Measurements from ENCODE around the gene HUNK.

The HUNK gene

GRCh38 chr21:31894457-31894856, 21.6 kb downstream of the HUNK start:
- DNase-seq (ENCODE audit: low read depth, low spot score): no peak

GRCh38 chr21:31895077-31895835, 22.4 kb downstream of the HUNK start:
- no peak for DNase-seq (ENCODE audit: low read depth, low spot score)
- no peak overlapping the region for H3K27ac ChIP-seq

More at GRCh38 chr21:31894457-31894856, 21.6 kb downstream of the HUNK start:
- H3K27ac ChIP-seq: no peak overlapping the region

GRCh38 chr21:31896019-31896418, 23.2 kb downstream of the HUNK start:
- H3K27ac ChIP-seq: no peak overlapping the region

DNA sequence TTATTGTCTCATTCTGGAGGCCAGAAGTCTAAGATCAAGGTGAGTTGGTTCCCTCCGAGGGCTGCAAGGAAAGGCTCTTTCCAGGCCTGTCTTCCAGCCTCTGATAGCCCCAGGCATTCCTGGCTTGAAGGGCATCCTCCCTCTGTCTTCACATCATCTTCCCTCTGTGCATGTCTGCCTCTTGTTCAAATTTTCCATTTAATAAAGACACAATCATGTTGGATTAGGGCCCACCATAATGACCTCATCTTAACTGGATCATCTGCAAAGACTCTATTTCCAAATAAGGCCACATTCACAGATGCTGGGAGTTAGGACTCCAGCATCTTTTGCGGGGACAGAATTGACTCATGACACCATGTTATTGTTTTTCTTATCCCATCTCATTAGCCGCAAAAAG, 24.5 kb downstream of the HUNK start:
- no peak for DNase-seq (ENCODE audit: low read depth, low spot score)
- H3K27ac ChIP-seq: no peak overlapping the region

More at GRCh38 chr21:31896019-31896418, 23.2 kb downstream of the HUNK start:
- no peak for DNase-seq (ENCODE audit: low read depth, low spot score)

- no peak for DNase-seq (ENCODE audit: low read depth, low spot score)
- H3K27ac ChIP-seq: peak overlapping the region; percentile 35
These were observed 26.3 kb downstream of the HUNK start for GRCh38 chr21:31898933-31899630.

GRCh38 chr21:31900121-31900895, 27.5 kb downstream of the HUNK start:
- no peak for DNase-seq (ENCODE audit: low read depth, low spot score)
- H3K27ac ChIP-seq: no peak overlapping the region

- DNase-seq (ENCODE audit: low read depth, low spot score): no peak
- H3K27ac ChIP-seq: no peak overlapping the region
These were observed 28.5 kb downstream of the HUNK start for GRCh38 chr21:31901315-31901714.

DNA sequence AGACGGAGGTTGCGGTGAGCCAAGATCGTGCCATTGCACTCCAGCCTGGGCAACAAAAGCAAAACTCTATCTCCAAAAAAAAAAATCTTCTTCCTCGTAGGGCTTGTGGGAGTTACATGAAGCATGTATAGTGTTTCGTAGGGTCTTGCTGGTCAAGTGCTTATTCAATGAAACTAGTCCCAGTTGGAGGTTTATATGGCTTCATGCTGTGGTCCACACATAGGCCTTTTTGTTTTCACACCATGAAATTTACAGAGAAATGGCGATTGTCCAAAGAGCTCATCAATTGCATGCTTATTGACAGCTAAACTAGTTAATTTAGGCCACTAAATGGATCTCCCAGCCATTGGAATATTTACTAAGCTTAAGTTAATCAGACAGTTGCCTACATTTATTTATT, 29.6 kb downstream of the HUNK start:
- no peak for DNase-seq (ENCODE audit: low read depth, low spot score)
- H3K27ac ChIP-seq: no peak overlapping the region

GRCh38 chr21:31903896-31904295, 31.1 kb downstream of the HUNK start:
- no peak overlapping the region for H3K27ac ChIP-seq
- DNase-seq (ENCODE audit: low read depth, low spot score): no peak

DNA sequence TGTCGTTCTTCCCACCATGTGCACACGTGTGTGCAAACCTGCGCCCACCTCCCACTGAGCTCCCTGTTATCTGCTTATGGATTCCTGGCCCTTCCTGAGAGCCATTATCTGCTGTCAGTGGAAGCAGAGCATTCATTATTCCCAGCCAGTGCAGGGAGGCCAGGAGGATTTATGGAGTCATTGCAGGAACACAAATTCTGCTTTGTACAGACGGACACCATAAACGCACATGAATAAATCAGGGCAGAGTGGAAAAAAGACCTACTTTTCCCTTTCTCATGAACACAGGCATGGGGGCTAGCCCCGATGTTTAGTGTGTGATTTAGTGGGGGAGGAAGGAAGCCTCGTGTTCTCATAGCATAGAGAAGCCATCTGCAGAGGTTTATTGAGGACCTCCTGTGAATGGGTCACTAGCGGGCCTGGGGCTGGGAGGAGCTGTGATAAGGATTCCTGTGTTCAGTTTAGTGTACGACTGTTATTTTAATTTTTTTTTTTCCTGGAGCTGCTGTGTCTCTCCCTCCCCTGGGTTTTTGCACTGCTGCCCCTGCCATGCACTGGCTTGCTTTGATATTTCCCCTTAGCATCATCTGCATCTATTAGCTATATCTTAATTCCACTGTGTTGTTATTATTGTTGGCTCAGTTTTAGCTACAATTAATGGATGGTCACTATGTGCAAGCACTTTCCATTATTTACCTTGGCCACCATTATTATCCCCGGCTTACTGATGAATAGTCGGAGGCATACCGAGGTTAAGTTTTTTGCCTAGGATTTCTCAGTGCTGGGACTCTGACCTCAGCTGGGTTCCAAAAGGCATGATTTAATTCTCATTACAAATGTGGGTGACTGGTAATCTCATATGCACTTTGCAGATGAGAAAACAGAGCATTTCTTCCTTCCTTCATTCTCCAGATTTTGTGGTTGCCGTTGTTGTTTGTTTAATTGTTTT, 33.0 kb downstream of the HUNK start:
- DNase-seq (ENCODE audit: low read depth, low spot score): no peak
- H3K27ac ChIP-seq: no peak overlapping the region

DNA sequence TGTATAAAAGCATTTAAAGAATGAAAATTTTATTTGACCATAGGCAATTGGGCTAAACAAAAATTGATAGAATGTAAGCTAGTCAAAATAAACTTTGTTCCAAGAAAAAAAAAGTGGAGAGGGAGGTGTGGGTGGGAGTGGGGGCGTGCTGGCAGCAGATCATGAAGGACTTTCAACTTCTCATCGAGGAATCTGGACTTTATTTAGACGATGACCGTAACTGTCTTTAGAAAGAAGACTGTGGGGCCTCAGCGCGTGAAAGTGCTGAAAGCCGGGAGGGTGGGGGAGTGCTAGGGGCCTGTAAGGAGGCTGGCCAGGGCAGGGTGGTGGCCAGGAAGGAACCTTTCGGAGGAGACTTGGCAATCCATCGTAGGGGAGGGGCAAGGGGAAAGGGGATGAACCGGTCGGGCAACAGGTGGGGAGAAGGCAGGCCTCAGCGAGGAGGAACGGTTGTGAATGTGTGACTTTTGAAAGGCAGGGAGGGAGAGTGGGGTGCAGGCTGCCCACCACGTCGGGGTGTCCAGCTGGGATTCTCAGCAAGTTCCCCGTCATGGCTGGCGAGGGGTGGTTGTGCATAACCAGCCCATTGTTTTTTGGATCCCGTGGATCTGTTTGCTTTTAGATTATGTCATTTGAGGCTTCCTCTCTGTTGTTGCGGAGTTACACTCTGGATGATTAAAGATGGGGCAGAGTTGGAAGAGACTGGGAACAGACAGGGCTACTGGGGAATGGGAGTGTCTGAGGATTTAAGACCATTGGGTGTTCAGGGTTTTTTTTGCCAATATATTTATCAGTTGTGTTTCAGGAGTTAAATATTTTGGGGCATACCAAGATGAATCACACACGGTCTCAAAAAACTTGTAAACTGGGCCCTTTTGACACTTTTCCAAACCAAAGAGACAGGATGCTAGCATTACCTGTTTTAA, 35.5 kb downstream of the HUNK start:
- H3K27ac ChIP-seq: no peak overlapping the region
- no peak for DNase-seq (ENCODE audit: low read depth, low spot score)

- no peak for DNase-seq (ENCODE audit: low read depth, low spot score)
- H3K27ac ChIP-seq: no peak overlapping the region
These were observed 36.6 kb downstream of the HUNK start for GRCh38 chr21:31909153-31910073.

DNA sequence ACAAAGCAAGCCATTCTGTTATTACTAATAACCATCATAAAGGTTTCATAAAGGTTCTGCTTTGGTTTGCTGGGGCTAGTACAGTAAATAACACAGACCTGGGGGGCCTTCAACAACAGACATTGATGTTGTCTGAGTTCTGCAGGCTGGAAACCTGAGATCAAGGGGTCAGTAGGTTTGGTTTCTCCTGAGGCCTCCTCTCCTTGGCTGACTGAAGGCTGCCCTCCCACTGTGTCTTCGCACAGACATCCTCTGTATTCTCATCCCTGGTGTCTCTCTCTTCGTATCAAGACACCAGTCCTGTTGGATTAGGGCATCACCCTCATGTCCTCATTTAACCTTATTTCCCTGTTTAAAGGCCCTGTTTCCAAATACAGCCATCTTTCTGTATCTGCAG, 37.3 kb downstream of the HUNK start:
- no peak for DNase-seq (ENCODE audit: low read depth, low spot score)
- H3K27ac ChIP-seq: no peak overlapping the region

DNA sequence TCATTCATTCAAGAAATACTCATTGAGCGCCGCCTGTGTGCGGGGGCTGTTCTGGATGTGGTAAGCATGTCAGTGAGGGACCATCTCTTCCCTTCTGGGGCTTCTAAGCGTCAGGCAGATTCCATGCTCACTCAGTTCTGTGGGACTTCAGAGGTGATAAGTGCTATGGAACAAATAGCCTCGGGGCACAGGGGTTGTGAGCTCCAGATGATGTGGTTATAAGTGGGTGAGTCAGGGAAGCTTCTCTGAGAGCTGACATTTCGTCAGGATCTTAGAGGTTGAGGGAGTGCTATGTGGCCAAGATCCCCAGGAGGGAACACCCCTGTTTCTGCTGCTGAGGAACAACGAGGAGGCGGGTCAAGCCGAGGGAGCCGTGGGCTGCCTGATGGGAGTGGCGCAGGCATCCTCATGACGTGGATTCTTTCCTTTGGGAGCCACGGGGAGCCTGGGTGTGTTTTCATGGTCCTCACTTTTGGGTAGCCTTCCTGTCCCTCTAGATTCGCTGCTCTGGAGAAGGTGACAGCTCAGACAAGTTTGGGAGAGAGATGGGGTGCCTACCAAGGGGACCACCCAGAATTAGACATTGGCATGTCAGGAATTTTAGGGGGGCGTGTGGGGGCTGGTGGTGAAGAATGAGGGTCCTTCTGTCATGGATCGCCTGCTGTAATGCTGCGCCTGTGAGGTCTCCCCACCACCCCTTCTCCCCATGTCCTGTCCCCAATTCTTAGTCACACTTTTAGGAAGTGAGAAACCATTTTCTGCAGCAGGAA, 38.5 kb downstream of the HUNK start:
- peak; percentile 29 for DNase-seq (ENCODE audit: low read depth, low spot score)
- H3K27ac ChIP-seq: no peak overlapping the region

- DNase-seq (ENCODE audit: low read depth, low spot score): no peak
- no peak overlapping the region for H3K27ac ChIP-seq
These were observed 39.7 kb downstream of the HUNK start for GRCh38 chr21:31912501-31912900.

GRCh38 chr21:31913182-31913608, 40.4 kb downstream of the HUNK start:
- H3K27ac ChIP-seq: no peak overlapping the region
- DNase-seq (ENCODE audit: low read depth, low spot score): no peak

GRCh38 chr21:31914472-31914871, 41.7 kb downstream of the HUNK start:
- H3K27ac ChIP-seq: no peak overlapping the region
- no peak for DNase-seq (ENCODE audit: low read depth, low spot score)

All from epithelial cell of prostate (primary cell).